ENCODE results near the gene TRIO. TPM values are rescaled to one million over a fixed set of nuclear protein-coding genes. Genes with fewer than 3 reads are reported as not detected.

Gene TRIO
- total and polyA plus RNA-seq, 2 of the 8 experiments (the other 6 are each of a cell fraction or from before 2014, with no cell fraction given) = 35.1 to 69.1 TPM

- TF ChIP-seq USF2 (IDR thresholded peaks at IDR 0.05; ENCODE audit: low read length) (no peak), ATF2 (IDR thresholded peaks at IDR 0.05; ENCODE audit: low read length) (no peak), FOSL1 (IDR thresholded peaks at IDR 0.05; ENCODE audit: insufficient read depth, low read depth, low read length) (no peak), HDAC6 (IDR thresholded peaks at IDR 0.05; ENCODE audit: low read depth, low read length) (no peak), SIX5 (IDR thresholded peaks at IDR 0.05; ENCODE audit: low read depth, low read length) (no peak), E2F6 (IDR thresholded peaks at IDR 0.05) (no peak)
These were observed 137.2 kb downstream of the TRIO start (continued) for GRCh38 chr5:14280294-14280854.
